HEK293 (cell line): Measurements from ENCODE around the gene COX7A2L.
A peak's percentile ranks its signal among the peaks of the same experiment; 100 is the strongest.

ENCODE experiments used
- CTCF ChIA-PET: fragments of 350-600 bp; formaldehyde crosslinking; extraction: SDS; loops from one replicate; lab custom pipeline; 2021; ENCODE audit warnings: antibody characterized with exemption; lab: Yijun Ruan, JAX
- POLR2A ChIA-PET: fragments of 300-600 bp; formaldehyde crosslinking; extraction: SDS; loops from one replicate; lab custom pipeline; 2020; ENCODE audit warnings: antibody characterized with exemption, inconsistent platforms; lab: Yijun Ruan, JAX
- H3K27ac ChIP-seq: fragments of 200-500 bp; sonication (Bioruptor generic); 2 replicates; pipeline ENCODE4 v1.5.1; 2014; ENCODE audit warnings: low read depth, low read length, control low read depth, inconsistent platforms; ENCODE audit errors: extremely low read depth
- H3K36me3 ChIP-seq, 2 experiments: fragments of 200-500 bp in 1 of 2; sonication (Bioruptor generic) in 1 of 2; 1 replicate in 1 of 2; 2 replicates in 1 of 2; pipeline ENCODE4 v1.5.1; 2014 to 2017; ENCODE audit warnings: inconsistent platforms in 2 of 2, low read length in 2 of 2; ENCODE audit not compliant: control insufficient read depth in 2 of 2, insufficient read depth in 1 of 2
- H3K4me1 ChIP-seq: fragments of 200-500 bp; sonication (Bioruptor generic); 2 replicates; pipeline ENCODE4 v1.5.1; 2014; ENCODE audit warnings: mild to moderate bottlenecking, low read length, inconsistent platforms; ENCODE audit not compliant: control insufficient read depth, insufficient read depth
- H3K4me3 ChIP-seq: 2 replicates; pipeline ENCODE4 v1.5.1; 2011; ENCODE audit warnings: low read depth, mild to moderate bottlenecking, control low read depth, low read length, moderate library complexity
- H3K9me3 ChIP-seq: fragments of 200-500 bp; sonication (Bioruptor generic); 2 replicates; pipeline ENCODE4 v1.5.1; 2014; ENCODE audit warnings: low read depth, low read length, inconsistent platforms; ENCODE audit not compliant: control insufficient read depth, insufficient read depth
- FEZF1 ChIP-seq: fragments of 450-650 bp; formaldehyde crosslinking; IDR thresholded peaks from 2 replicates; pipeline ENCODE4 v1.5.1; 2016; ENCODE audit warnings: missing biosample characterization, missing genetic modification characterization
- IKZF3 ChIP-seq: fragments of 450-650 bp; IDR thresholded peaks from 2 replicates; pipeline ENCODE4 v1.5.0; 2018; ENCODE audit warnings: missing biosample characterization, mild to moderate bottlenecking, missing genetic modification characterization, moderate library complexity
- KLF1 ChIP-seq: fragments of 450-650 bp; formaldehyde crosslinking; IDR thresholded peaks from 2 replicates; pipeline ENCODE4 v1.5.1; 2016; ENCODE audit warnings: missing biosample characterization, missing genetic modification characterization
- MZF1 ChIP-seq: fragments of 450-650 bp; formaldehyde crosslinking; IDR thresholded peaks from 2 replicates; pipeline ENCODE4 v1.5.1; 2017; ENCODE audit warnings: missing biosample characterization, missing genetic modification characterization, borderline replicate concordance
- REPIN1 ChIP-seq: fragments of 450-650 bp; formaldehyde crosslinking; IDR thresholded peaks from 2 replicates; pipeline ENCODE4 v1.5.1; 2017; ENCODE audit warnings: missing biosample characterization, missing genetic modification characterization, low read depth
- SETDB1 ChIP-seq: IDR thresholded peaks from one replicate; pipeline ENCODE4 v1.6.1; 2017; ENCODE audit warnings: mild to moderate bottlenecking, low read length, moderate library complexity, mixed read lengths; ENCODE audit not compliant: insufficient read length
- ZBTB17 ChIP-seq: fragments of 450-650 bp; formaldehyde crosslinking; IDR thresholded peaks from 2 replicates; pipeline ENCODE4 v1.5.1; 2016; ENCODE audit warnings: missing biosample characterization, missing genetic modification characterization
- ZBTB48 ChIP-seq: fragments of 450-650 bp; formaldehyde crosslinking; IDR thresholded peaks from 2 replicates; pipeline ENCODE4 v1.5.1; 2016; ENCODE audit warnings: missing biosample characterization, missing genetic modification characterization
- ZFP41 ChIP-seq: fragments of 450-650 bp; formaldehyde crosslinking; IDR thresholded peaks from 2 replicates; pipeline ENCODE4 v1.5.1; 2016; ENCODE audit warnings: missing biosample characterization, missing genetic modification characterization, borderline replicate concordance
- ZNF155 ChIP-seq: fragments of 450-650 bp; formaldehyde crosslinking; IDR thresholded peaks from 2 replicates; pipeline ENCODE4 v1.5.1; 2016; ENCODE audit warnings: missing biosample characterization, missing genetic modification characterization
- ZNF175 ChIP-seq: fragments of 450-650 bp; formaldehyde crosslinking; IDR thresholded peaks from 2 replicates; pipeline ENCODE4 v1.5.1; 2016; ENCODE audit warnings: missing biosample characterization, missing genetic modification characterization
- ZNF19 ChIP-seq: fragments of 450-650 bp; formaldehyde crosslinking; IDR thresholded peaks from 2 replicates; pipeline ENCODE4; 2016; ENCODE audit warnings: missing biosample characterization, missing genetic modification characterization, low read depth
- ZNF248 ChIP-seq: fragments of 450-650 bp; formaldehyde crosslinking; IDR thresholded peaks from 2 replicates; pipeline ENCODE4 v1.5.1; 2017; ENCODE audit warnings: missing biosample characterization, missing genetic modification characterization
- ZNF354C ChIP-seq: fragments of 450-650 bp; formaldehyde crosslinking; IDR thresholded peaks from 2 replicates; pipeline ENCODE4 v1.5.1; 2016; ENCODE audit warnings: missing biosample characterization, missing genetic modification characterization, low read depth, borderline replicate concordance
- ZNF426 ChIP-seq: fragments of 450-650 bp; formaldehyde crosslinking; IDR thresholded peaks from 2 replicates; pipeline ENCODE4 v1.5.1; 2017; ENCODE audit warnings: missing biosample characterization, missing genetic modification characterization, mild to moderate bottlenecking, inconsistent platforms, moderate library complexity
- ZNF501 ChIP-seq: fragments of 450-650 bp; formaldehyde crosslinking; IDR thresholded peaks from 2 replicates; pipeline ENCODE4 v1.5.1; 2016; ENCODE audit warnings: missing biosample characterization, missing genetic modification characterization
- ZNF654 ChIP-seq: fragments of 450-650 bp; formaldehyde crosslinking; IDR thresholded peaks from 2 replicates; pipeline ENCODE4 v1.5.1; 2016; ENCODE audit warnings: low read depth, missing biosample characterization, missing genetic modification characterization
- ZNF776 ChIP-seq: fragments of 450-650 bp; formaldehyde crosslinking; IDR thresholded peaks from 2 replicates; pipeline ENCODE4 v1.5.0; 2017; ENCODE audit warnings: missing biosample characterization, missing genetic modification characterization, borderline replicate concordance
- ZNF830 ChIP-seq: fragments of 450-650 bp; IDR thresholded peaks from 2 replicates; pipeline ENCODE4 v1.5.0; 2018; ENCODE audit warnings: missing biosample characterization, missing genetic modification characterization, low read depth, mild to moderate bottlenecking, moderate library complexity
- ZNF837 ChIP-seq: fragments of 450-650 bp; formaldehyde crosslinking; IDR thresholded peaks from 2 replicates; pipeline ENCODE4 v1.5.1; 2016; ENCODE audit warnings: missing biosample characterization, missing genetic modification characterization
- TF ChIP-seq, protein P1 (sequence below): fragments of 450-650 bp; formaldehyde crosslinking; IDR thresholded peaks from 2 replicates; pipeline ENCODE4 v1.5.1; 2016; ENCODE audit warnings: missing biosample characterization, missing genetic modification characterization
- TF ChIP-seq, protein P2 (sequence below): fragments of 450-650 bp; formaldehyde crosslinking; IDR thresholded peaks from 2 replicates; pipeline ENCODE4 v1.5.1; 2016; ENCODE audit warnings: missing biosample characterization, missing genetic modification characterization
- TF ChIP-seq, protein P3 (sequence below): fragments of 450-650 bp; formaldehyde crosslinking; IDR thresholded peaks from 2 replicates; pipeline ENCODE4 v1.5.1; 2016; ENCODE audit warnings: missing biosample characterization, missing genetic modification characterization
- TF ChIP-seq, protein P4 (sequence below): fragments of 450-650 bp; formaldehyde crosslinking; IDR thresholded peaks from 2 replicates; pipeline ENCODE4 v1.5.1; 2016; ENCODE audit warnings: missing biosample characterization, missing genetic modification characterization

COX7A2L gene

DNA sequence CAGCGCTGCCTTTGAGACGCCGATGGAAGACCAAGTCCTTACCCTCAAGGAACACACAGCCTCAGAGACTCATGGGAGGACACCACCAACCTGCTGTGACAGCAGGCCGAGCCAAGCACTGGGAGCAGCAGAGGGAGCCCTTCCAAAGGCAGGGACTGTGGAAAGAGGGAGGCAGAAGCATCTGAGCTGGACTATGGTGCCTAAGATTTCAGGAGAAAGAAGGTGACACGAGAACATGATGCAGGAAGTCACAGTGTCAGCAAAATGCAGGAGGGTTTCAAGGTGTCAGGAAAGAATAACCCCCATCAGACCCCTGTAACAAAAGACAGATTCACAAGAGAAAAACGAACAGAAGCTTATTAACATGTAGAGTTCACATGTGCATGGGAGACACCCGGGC is 24.2 kb upstream of the COX7A2L start:
- POLR2A ChIA-PET = no interaction called here
- no peaks in the 10 kb centered on the region for H3K4me1 ChIP-seq
- no peak for TF ChIP-seq ZNF501 (tag by site-specific recombination)
- no peak for TF ChIP-seq KLF1 (tag by site-specific recombination)
- no peak for TF ChIP-seq ZNF426 (tag by site-specific recombination)
- TF ChIP-seq ZBTB17 (tag by site-specific recombination) = peak; percentile 79
- TF ChIP-seq IKZF3 = no peak
- no peak for TF ChIP-seq ZNF354C (tag by site-specific recombination)
- peak; percentile 67; the same call in 1 of the 2 replicates for TF ChIP-seq ZBTB48 (tag by site-specific recombination)
- no peak for TF ChIP-seq ZNF837 (tag by site-specific recombination)
- TF ChIP-seq SETDB1 = no peak
- TF ChIP-seq ZNF175 (tag by site-specific recombination) = no peak
- TF ChIP-seq, protein P1, sequence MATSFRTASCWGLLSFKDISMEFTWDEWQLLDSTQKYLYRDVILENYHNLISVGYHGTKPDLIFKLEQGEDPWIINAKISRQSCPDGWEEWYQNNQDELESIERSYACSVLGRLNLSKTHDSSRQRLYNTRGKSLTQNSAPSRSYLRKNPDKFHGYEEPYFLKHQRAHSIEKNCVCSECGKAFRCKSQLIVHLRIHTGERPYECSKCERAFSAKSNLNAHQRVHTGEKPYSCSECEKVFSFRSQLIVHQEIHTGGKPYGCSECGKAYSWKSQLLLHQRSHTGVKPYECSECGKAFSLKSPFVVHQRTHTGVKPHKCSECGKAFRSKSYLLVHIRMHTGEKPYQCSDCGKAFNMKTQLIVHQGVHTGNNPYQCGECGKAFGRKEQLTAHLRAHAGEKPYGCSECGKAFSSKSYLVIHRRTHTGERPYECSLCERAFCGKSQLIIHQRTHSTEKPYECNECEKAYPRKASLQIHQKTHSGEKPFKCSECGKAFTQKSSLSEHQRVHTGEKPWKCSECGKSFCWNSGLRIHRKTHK (tag by site-specific recombination) = no peak
- no peak for TF ChIP-seq ZNF830 (tag by site-specific recombination)
- TF ChIP-seq ZNF19 = no peak
- TF ChIP-seq, protein P2, sequence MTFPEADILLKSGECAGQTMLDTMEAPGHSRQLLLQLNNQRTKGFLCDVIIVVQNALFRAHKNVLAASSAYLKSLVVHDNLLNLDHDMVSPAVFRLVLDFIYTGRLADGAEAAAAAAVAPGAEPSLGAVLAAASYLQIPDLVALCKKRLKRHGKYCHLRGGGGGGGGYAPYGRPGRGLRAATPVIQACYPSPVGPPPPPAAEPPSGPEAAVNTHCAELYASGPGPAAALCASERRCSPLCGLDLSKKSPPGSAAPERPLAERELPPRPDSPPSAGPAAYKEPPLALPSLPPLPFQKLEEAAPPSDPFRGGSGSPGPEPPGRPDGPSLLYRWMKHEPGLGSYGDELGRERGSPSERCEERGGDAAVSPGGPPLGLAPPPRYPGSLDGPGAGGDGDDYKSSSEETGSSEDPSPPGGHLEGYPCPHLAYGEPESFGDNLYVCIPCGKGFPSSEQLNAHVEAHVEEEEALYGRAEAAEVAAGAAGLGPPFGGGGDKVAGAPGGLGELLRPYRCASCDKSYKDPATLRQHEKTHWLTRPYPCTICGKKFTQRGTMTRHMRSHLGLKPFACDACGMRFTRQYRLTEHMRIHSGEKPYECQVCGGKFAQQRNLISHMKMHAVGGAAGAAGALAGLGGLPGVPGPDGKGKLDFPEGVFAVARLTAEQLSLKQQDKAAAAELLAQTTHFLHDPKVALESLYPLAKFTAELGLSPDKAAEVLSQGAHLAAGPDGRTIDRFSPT (tag by site-specific recombination) = no peak
- TF ChIP-seq FEZF1 (tag by site-specific recombination) = no peak
- TF ChIP-seq ZFP41 (tag by site-specific recombination) = no peak
- TF ChIP-seq REPIN1 (tag by site-specific recombination) = no peak
- TF ChIP-seq ZNF155 (tag by site-specific recombination) = no peak
- TF ChIP-seq, protein P3, sequence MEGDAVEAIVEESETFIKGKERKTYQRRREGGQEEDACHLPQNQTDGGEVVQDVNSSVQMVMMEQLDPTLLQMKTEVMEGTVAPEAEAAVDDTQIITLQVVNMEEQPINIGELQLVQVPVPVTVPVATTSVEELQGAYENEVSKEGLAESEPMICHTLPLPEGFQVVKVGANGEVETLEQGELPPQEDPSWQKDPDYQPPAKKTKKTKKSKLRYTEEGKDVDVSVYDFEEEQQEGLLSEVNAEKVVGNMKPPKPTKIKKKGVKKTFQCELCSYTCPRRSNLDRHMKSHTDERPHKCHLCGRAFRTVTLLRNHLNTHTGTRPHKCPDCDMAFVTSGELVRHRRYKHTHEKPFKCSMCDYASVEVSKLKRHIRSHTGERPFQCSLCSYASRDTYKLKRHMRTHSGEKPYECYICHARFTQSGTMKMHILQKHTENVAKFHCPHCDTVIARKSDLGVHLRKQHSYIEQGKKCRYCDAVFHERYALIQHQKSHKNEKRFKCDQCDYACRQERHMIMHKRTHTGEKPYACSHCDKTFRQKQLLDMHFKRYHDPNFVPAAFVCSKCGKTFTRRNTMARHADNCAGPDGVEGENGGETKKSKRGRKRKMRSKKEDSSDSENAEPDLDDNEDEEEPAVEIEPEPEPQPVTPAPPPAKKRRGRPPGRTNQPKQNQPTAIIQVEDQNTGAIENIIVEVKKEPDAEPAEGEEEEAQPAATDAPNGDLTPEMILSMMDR (tag by site-specific recombination) = peak; percentile 73
- no peak for TF ChIP-seq ZNF248 (tag by site-specific recombination)
- 0 out of 2 replicates have a peak, but pooled peaks have one; percentile 19 for TF ChIP-seq ZNF654 (tag by site-specific recombination)
- TF ChIP-seq ZNF776 = no peak
- TF ChIP-seq MZF1 = no peak
- TF ChIP-seq, protein P4, sequence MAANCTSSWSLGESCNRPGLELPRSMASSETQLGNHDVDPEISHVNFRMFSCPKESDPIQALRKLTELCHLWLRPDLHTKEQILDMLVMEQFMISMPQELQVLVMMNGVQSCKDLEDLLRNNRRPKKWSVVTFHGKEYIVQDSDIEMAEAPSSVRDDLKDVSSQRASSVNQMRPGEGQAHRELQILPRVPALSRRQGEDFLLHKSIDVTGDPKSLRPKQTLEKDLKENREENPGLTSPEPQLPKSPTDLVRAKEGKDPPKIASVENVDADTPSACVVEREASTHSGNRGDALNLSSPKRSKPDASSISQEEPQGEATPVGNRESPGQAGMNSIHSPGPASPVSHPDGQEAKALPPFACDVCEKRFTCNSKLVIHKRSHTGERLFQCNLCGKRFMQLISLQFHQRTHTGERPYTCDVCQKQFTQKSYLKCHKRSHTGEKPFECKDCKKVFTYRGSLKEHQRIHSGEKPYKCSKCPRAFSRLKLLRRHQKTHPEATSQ = no peak
- TF ChIP-seq, all 188 proteins: peak for 4
- Histone ChIP-seq H3K27ac (no peak overlapping the region), H3K36me3 (no peaks in the 10 kb centered on the region), H3K9me3 (no peaks in the 10 kb centered on the region), H3K4me3 (no peak overlapping the region)
- CTCF ChIA-PET = interaction anchor here (0.5 to 3.6 kb wide), 12 partner anchors 9 to 415 kb away, joined by 3 to 20 read pairs (median 4); no protein-coding TSS in a partner anchor
